ENCODE measurements around the gene ICAM5. TPM values are rescaled to one million over a fixed set of nuclear protein-coding genes. Genes with fewer than 3 reads are reported as not detected.

The ICAM5 gene
- total and polyA plus RNA-seq, 10 of the 15 experiments (the other 5 are each of a cell fraction or from before 2014, with no cell fraction given), result 0.14 to 4.6 (median 0.94) TPM; not detected in 2

DNA sequence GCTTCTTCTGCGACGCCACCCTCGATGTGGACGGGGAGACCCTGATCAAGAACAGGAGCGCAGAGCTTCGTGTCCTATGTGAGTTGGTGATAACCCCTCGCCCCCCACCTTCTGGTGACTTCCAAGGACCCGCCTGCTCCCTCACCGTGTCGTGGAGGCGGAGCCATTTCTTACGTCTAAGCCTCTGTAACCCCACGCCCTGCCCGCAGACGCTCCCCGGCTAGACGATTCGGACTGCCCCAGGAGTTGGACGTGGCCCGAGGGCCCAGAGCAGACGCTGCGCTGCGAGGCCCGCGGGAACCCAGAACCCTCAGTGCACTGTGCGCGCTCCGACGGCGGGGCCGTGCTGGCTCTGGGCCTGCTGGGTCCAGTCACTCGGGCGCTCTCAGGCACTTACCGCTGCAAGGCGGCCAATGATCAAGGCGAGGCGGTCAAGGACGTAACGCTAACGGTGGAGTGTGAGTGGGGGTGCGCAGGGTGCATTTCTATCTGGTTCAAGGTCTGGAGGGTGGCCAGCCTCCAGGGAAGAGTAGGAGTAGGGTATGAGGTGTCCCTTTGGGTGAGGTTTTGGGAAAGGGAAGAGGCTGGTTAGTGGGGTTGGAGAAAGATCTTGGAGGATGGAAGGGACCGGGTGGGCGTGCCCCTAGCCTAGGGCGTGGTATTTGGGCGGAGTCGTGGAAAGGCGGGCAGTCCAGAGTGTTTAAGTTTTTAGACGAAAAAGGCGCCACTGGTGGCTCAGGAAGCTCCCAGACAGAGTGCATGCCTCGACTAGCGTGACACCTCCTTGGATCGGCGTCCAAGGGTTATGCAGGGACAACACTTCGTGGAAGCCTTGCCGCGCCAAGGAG is 3.3 kb downstream of the ICAM5 start:
- no peak for DNase-seq (ENCODE audit: low read depth, low spot score)
- ChIA-PET RAD21 (ENCODE audit: unreplicated experiment) (no interaction called here), CTCF (interaction anchor here (0.7 to 1.8 kb wide), 3 partner anchors 18 to 74 kb away, joined by 3 to 7 read pairs (median 5); no protein-coding TSS in a partner anchor), POLR2A (interaction anchor here (0.6 to 1.2 kb wide), 2 partner anchors 13 to 19 kb away, joined by 3 to 4 read pairs; no protein-coding TSS in a partner anchor), SMC1A (ENCODE audit: uncharacterized antibody, unreplicated experiment) (interaction anchor here (1.2 to 1.8 kb wide), 2 partner anchors 19 to 22 kb away, joined by 3 to 14 read pairs; partner anchors contain the start of gene ICAM1)
- no TSS peak for BruUV-seq (replicated peaks)
- intact Hi-C loops (cut with micrococcal nuclease; ENCODE audit: unreplicated experiment), result no loop called here
- Histone ChIP-seq H3K27me3 (replicated peaks in 1 of 2; ENCODE audit: control insufficient read depth in 2 of 2, insufficient read depth in 2 of 2, low read length in 1 of 2) (peaks cover 3 to 16% of the 10 kb centered on the region in 2 experiments), H3K36me3 (ENCODE audit: control insufficient read depth in 2 of 2, insufficient read depth in 2 of 2, low read length in 1 of 2) (no peaks in the 10 kb centered on the region; a peak in 1 of 4 replicates), H3K9me3 (replicated peaks; ENCODE audit: control insufficient read depth, insufficient read depth, low read length) (no peaks in the 10 kb centered on the region; the same call in 2 of the 3 replicates), H3K27ac (ENCODE audit: control insufficient read depth, insufficient read depth) (no peak overlapping the region), H2AFZ (ENCODE audit: control insufficient read depth, low read depth, low read length) (peak overlapping the region; percentile 50; the same call in 1 of the 2 replicates), H3K9ac (ENCODE audit: control insufficient read depth, insufficient read depth, low read length) (no peak overlapping the region), H4K20me1 (ENCODE audit: control insufficient read depth, insufficient read depth) (no peaks in the 10 kb centered on the region), H3K79me2 (ENCODE audit: control insufficient read depth, insufficient read depth, low read length) (no peaks in the 10 kb centered on the region), H3K4me3 (peak overlapping the region; percentile 63), H3K4me1 (ENCODE audit: control insufficient read depth, insufficient read depth, low read length) (peaks cover 46% of the 10 kb centered on the region), H3K4me2 (ENCODE audit: control insufficient read depth, insufficient read depth) (peak overlapping the region; percentile 98)
- no peak for FAIRE-seq
- no peak for ATAC-seq
- 43% methylated on average over 56 of the region's 56 CpGs for WGBS (ENCODE audit: insufficient coverage, insufficient replicate concordance, low lambda C conversion rate, missing lambda C conversion rate)
- TF ChIP-seq RELA (IDR thresholded peaks at IDR 0.05; ENCODE audit: borderline replicate concordance, partially characterized antibody) (no peak), MYC (IDR thresholded peaks at IDR 0.05; ENCODE audit: insufficient read depth, insufficient read length, insufficient replicate concordance, low read length, severe bottlenecking) (no peak), ZZZ3 (IDR thresholded peaks at IDR 0.05; ENCODE audit: control insufficient read depth, insufficient read length, low read depth) (no peak), NR2C1 (IDR thresholded peaks at IDR 0.05) (no peak), YY1 (IDR thresholded peaks at IDR 0.05; ENCODE audit: low read depth, low read length) (no peak), TCF3 (IDR thresholded peaks at IDR 0.05; ENCODE audit: borderline replicate concordance, insufficient read depth, low read depth, low read length) (no peak), ZNF622 (IDR thresholded peaks at IDR 0.05) (no peak), SIN3A (IDR thresholded peaks at IDR 0.05; ENCODE audit: low read depth, low read length) (no peak), GABPA (IDR thresholded peaks at IDR 0.05; ENCODE audit: low read depth) (no peak), MTA3 (IDR thresholded peaks at IDR 0.05; ENCODE audit: borderline replicate concordance, low read length) (no peak), KAT2A (conservative IDR thresholded peaks at IDR 0.05; ENCODE audit: control insufficient read depth, low read depth, low read length) (no peak), NR2C2 (IDR thresholded peaks at IDR 0.05; ENCODE audit: borderline replicate concordance, control insufficient read depth, insufficient read length, low read depth) (no peak), SMAD5 (IDR thresholded peaks at IDR 0.05; ENCODE audit: low read depth) (no peak), ZNF24 (IDR thresholded peaks at IDR 0.05) (no peak), TBL1XR1 (IDR thresholded peaks at IDR 0.05; ENCODE audit: low read depth, low read length) (no peak), SP1 (IDR thresholded peaks at IDR 0.05; ENCODE audit: low read depth, low read length) (no peak), PAX5 (IDR thresholded peaks at IDR 0.05; ENCODE audit: borderline replicate concordance, low read depth, low read length) (no peak)
- in situ Hi-C loops (cut with MboI), result no loop called here

All from GM12878 (cell line).